ENCODE results near the gene PNN.

- TF ChIP-seq CTCF (conservative IDR thresholded peaks at IDR 0.05): no peak
- no peak for TF ChIP-seq EZH2 (IDR thresholded peaks at IDR 0.05; ENCODE audit: low read depth)
Measured at GRCh38 chr14:39186941-39187525, 12.0 kb downstream of the PNN start.
